ENCODE measurements around the gene THRAP3.

DNA sequence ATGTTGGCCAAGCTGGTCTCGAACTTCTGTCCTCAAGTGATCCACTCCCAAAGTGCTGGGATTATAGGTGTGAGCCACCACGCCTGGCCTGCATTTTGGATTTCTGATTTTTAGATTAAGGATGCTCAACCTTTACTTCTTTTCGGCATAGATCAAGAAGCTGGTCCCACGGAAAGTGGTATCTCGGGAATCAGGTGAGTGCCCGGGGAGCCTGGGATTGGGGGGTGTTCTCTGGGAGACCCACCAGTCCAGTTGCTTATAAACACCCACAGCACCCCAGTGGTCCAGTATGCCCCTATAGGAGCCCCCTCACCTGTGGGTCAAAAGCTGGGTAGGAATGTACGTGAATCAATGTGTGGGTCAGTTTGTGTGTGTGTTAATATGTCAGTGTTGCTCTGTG lies 85.2 kb downstream of the THRAP3 start:
- TF ChIP-seq ZNF274 (IDR thresholded peaks at IDR 0.05; ENCODE audit: low read depth, low read length) (no peak), YY1 (IDR thresholded peaks at IDR 0.05; ENCODE audit: insufficient read depth, insufficient read length) (no peak), SUZ12 (IDR thresholded peaks at IDR 0.05; ENCODE audit: extremely low read depth, insufficient read depth, insufficient read length) (no peak)
